Frontal cortex (tissue), 4 donors: ENCODE data around the gene GJC1. TPM values are rescaled to one million over a fixed set of nuclear protein-coding genes. Genes with fewer than 3 reads are reported as not detected.
A peak's percentile ranks its signal among the peaks of the same experiment; 100 is the strongest.

Experiments
- DNase-seq, 2 donors: peaks; one replicate each; pipeline ENCODE4 v3.0.0; 2012; ENCODE audit warnings: low spot score in 2 of 2
- FAIRE-seq: peaks from 2 replicates; lab custom pipeline; 2012; peaks lifted over from hg19 to GRCh38; lab: Jason Lieb, UNC
- total RNA-seq: library from RNA; depleted of rRNA; stranded (reverse); fragments of >200 nt; gene quantifications from one replicate; pipeline ENCODE4 v1.2.3, GENCODE V29; 2014
- donor health status: control.
- donor health status: control.
- donor health status: control.

GJC1 gene
- total RNA-seq, 1 donor from 2014 or later = 76.2 TPM

GRCh38 chr17:44807093-44807816, 22.8 kb downstream of the GJC1 start:
- no peak for DNase-seq
- FAIRE-seq = no peak

- DNase-seq = no peak
- no peak for FAIRE-seq
Measured at GRCh38 chr17:44804302-44805089, 25.6 kb downstream of the GJC1 start.

GRCh38 chr17:44801880-44802279, 28.2 kb downstream of the GJC1 start:
- no peak for DNase-seq
- no peak for FAIRE-seq

- DNase-seq (no peak), FAIRE-seq (no peak)
Measured at GRCh38 chr17:44798356-44798755, 31.7 kb downstream of the GJC1 start.

- DNase-seq = no peak
Measured at GRCh38 chr17:44797802-44798201, 32.3 kb downstream of the GJC1 start.

GRCh38 chr17:44796731-44797130, 33.4 kb downstream of the GJC1 start:
- no peak for FAIRE-seq

More at GRCh38 chr17:44797802-44798201, 32.3 kb downstream of the GJC1 start:
- no peak for FAIRE-seq

GRCh38 chr17:44795928-44796327, 34.2 kb downstream of the GJC1 start:
- FAIRE-seq (no peak), DNase-seq (no peak)

More at GRCh38 chr17:44796731-44797130, 33.4 kb downstream of the GJC1 start:
- DNase-seq = no peak

- DNase-seq (no peak), FAIRE-seq (no peak)
Measured at GRCh38 chr17:44795421-44795820, 34.7 kb downstream of the GJC1 start.

GRCh38 chr17:44794851-44795413, 35.2 kb downstream of the GJC1 start:
- DNase-seq = no peak
- no peak for FAIRE-seq

- DNase-seq (no peak), FAIRE-seq (no peak)
Measured at GRCh38 chr17:44793885-44794842, 35.9 kb downstream of the GJC1 start.

- DNase-seq = no peak
- no peak for FAIRE-seq
Measured at GRCh38 chr17:44792276-44792675, 37.8 kb downstream of the GJC1 start.

GRCh38 chr17:44788139-44788538, 41.9 kb downstream of the GJC1 start:
- no peak for FAIRE-seq
- no peak for DNase-seq

- FAIRE-seq (no peak), DNase-seq (no peak)
Measured at GRCh38 chr17:44787271-44787940, 42.7 kb downstream of the GJC1 start.

GRCh38 chr17:44786551-44787081, 43.5 kb downstream of the GJC1 start:
- DNase-seq (peak in 1 of 2 donors; percentile 8), FAIRE-seq (no peak)

- no peak for DNase-seq
- FAIRE-seq = no peak
Measured at GRCh38 chr17:44785921-44786320, 44.2 kb downstream of the GJC1 start.

GRCh38 chr17:44782326-44782850, 47.7 kb downstream of the GJC1 start:
- no peak for DNase-seq
- no peak for FAIRE-seq

- no peak for FAIRE-seq
- peak in 1 of 2 donors; percentile 10 for DNase-seq
Measured at GRCh38 chr17:44781551-44782325, 48.3 kb downstream of the GJC1 start.
